Hindlimb muscle (tissue), 1 donor: ENCODE data around the gene EPHA2. TPM values are rescaled to one million over a fixed set of nuclear protein-coding genes. Genes with fewer than 3 reads are reported as not detected.

Experiments used
- polyA plus RNA-seq: library from polyadenylated mRNA; unstranded; fragments of 120-200 nt; gene quantifications from one replicate; pipeline ENCODE4 v1.2.1, GENCODE V29; 2013; ENCODE audit not compliant: insufficient read length

The EPHA2 gene
- polyA plus RNA-seq, 1 donor, result 8.9 TPM

Other genes with a start within 250 kb of the EPHA2 start
- 24.5 TPM for gene ZBTB17, start 180.0 kb downstream of the EPHA2 start, polyA plus RNA-seq
- gene SRARP, start 151.8 kb downstream of the EPHA2 start, polyA plus RNA-seq, result not detected
- gene HSPB7, start 138.0 kb downstream of the EPHA2 start, polyA plus RNA-seq, result 91.3 TPM
- gene CLCNKA, start 134.0 kb downstream of the EPHA2 start, polyA plus RNA-seq, result 1.6 TPM
- not detected for gene CLCNKB, start 112.3 kb downstream of the EPHA2 start, polyA plus RNA-seq
- not detected for gene FAM131C, start 82.4 kb downstream of the EPHA2 start, polyA plus RNA-seq
- 4.3 TPM for gene ARHGEF19, start 56.6 kb upstream of the EPHA2 start, polyA plus RNA-seq
- 4.9 TPM for gene CPLANE2, start 81.1 kb upstream of the EPHA2 start, polyA plus RNA-seq
- 21.0 TPM for gene FBXO42, start 196.4 kb upstream of the EPHA2 start, polyA plus RNA-seq
- 88.0 TPM for gene SZRD1, start 211.2 kb upstream of the EPHA2 start, polyA plus RNA-seq